Gastroesophageal sphincter (tissue), 4 donors: ENCODE data around the gene TNFRSF14. TPM values are rescaled to one million over a fixed set of nuclear protein-coding genes. Genes with fewer than 3 reads are reported as not detected.

Source experiments
- ATAC-seq: fragments of 150-250 bp; one replicate; pipeline ENCODE4 v1.9.1; 2016; ENCODE audit warnings: mild to moderate bottlenecking, moderate library complexity
- H3K27ac ChIP-seq, 4 donors: fragments of 200-600 bp; sonication (generic) in 3 of 4; 1 replicate in 3 of 4; 2 replicates in 1 of 4; pipeline ENCODE4 v1.5.1; 2016 to 2019
- H3K27me3 ChIP-seq: fragments of 200-600 bp; sonication (generic); one replicate; pipeline ENCODE4 v1.5.1; 2019
- H3K36me3 ChIP-seq, 2 donors: fragments of 200-600 bp; sonication (generic); one replicate each; pipeline ENCODE4 v1.5.1; 2019; ENCODE audit warnings: control low read depth in 1 of 2
- H3K4me1 ChIP-seq, 3 donors: fragments of 200-600 bp; sonication (generic); 1 replicate in 2 of 3; 2 replicates in 1 of 3; pipeline ENCODE4 v1.5.1; 2016 to 2019; ENCODE audit warnings: control low read depth in 2 of 3
- H3K4me3 ChIP-seq, 2 donors: fragments of 200-600 bp; sonication (generic); one replicate each; pipeline ENCODE4 v1.5.1; 2019; ENCODE audit warnings: mild to moderate bottlenecking in 1 of 2, moderate library complexity in 1 of 2
- H3K9me3 ChIP-seq, 3 donors: fragments of 200-600 bp; sonication (generic); one replicate each; pipeline ENCODE4 v1.5.1; 2017 to 2019; ENCODE audit warnings: control low read depth in 2 of 3
- EP300 ChIP-seq: sonication (generic); formaldehyde crosslinking; IDR thresholded peaks from one replicate; pipeline ENCODE4 v1.6.1; 2017; ENCODE audit warnings: antibody characterized with exemption, mild to moderate bottlenecking
- POLR2A ChIP-seq, 2 donors: fragments of 450-650 bp; IDR thresholded peaks; one replicate each; pipeline ENCODE4 v1.6.1; 2017; ENCODE audit warnings: antibody characterized with exemption in 2 of 2, mild to moderate bottlenecking in 2 of 2, moderate library complexity in 1 of 2
- POLR2AphosphoS5 ChIP-seq: sonication (generic); formaldehyde crosslinking; IDR thresholded peaks from one replicate; pipeline ENCODE4 v1.6.1; 2017; ENCODE audit warnings: antibody characterized with exemption
- WGBS, 2 donors: methylation state at CpG; one replicate each; pipeline ENCODE4 v1.1.5; 2018; ENCODE audit warnings: low coverage in 1 of 2; 5-methylcytosine and 5-hydroxymethylcytosine counted together
- total RNA-seq, 4 donors: library from RNA; depleted of rRNA; stranded (reverse); fragments of >200 nt; gene quantifications; one replicate each; pipeline ENCODE4 v1.1.0, GENCODE V29; 2016
- TF ChIP-seq, protein P1 (sequence below), 4 experiments: fragments of 200-600 bp in 2 of 4; fragments of 450-650 bp in 2 of 4; sonication (generic) in 1 of 4; IDR thresholded peaks; one replicate each; pipeline ENCODE4 v1.5.1; 2017 to 2019; ENCODE audit warnings: antibody characterized with exemption in 4 of 4, mild to moderate bottlenecking in 2 of 4, moderate library complexity in 2 of 4

Gene TNFRSF14
- total RNA-seq, 4 donors from 2014 or later = 23.0 to 81.6 (median 36.9) TPM

DNA sequence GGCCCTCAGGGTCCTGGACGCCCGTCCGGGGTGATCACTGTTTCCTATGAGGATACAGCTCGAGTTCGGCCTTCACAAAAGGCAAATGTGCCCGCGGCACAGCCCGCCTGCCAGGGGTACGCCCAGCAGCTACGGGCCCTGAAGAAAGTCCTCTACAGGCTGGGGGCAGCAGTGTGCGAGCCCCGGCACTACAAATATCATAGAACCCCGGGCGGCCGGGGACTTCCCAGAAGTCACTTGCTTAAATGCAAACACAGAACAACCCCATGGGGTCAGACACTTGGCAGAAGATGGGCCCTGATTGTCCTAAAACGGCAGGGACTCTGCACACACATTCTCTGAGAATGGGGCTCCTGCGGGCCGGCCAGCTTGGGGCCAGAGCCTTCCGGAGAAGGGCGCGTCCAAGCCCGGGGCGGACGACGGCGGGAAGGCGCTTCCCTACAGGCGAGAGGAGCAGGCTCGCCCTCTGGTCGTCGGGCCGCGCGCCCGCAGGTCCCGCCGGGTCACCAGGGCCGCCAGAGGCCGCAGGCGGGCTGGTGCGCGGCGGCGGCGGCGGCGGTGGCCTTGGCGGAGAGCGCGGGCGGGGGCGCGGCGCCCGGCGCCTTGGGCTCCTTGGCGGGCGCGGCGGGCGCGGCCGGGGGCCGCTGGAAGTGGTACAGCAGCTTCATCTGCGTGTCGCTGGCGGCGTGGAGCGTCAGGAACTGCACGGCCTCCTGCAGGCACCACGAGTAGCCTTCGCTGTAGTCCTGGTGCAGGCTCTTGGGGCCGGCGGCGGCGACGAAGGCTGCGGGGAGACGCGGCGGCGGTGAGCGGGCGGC lies 27.0 kb upstream of the TNFRSF14 start:
- Histone ChIP-seq H3K9me3 (no peaks in the 10 kb centered on the region), H3K27ac (peak overlapping the region in 2 of 4 donors; percentile 19 to 42), H3K4me3 (peak overlapping the region in 1 of 2 donors; percentile 44), H3K36me3 (no peaks in the 10 kb centered on the region), H3K4me1 (peaks cover 0 to 69% (median 37%) of the 10 kb centered on the region in 3 donors), H3K27me3 (peaks cover 71% of the 10 kb centered on the region)
- no CpG with 5 or more reads among the region's 84 CpGs for whole genome bisulfite sequencing, 2 donors
- no peak for ATAC-seq
- TF ChIP-seq POLR2A (IDR thresholded peaks at IDR 0.05) (no peak), EP300 (no peak), POLR2AphosphoS5 (no peak)
- TF ChIP-seq, protein P1, sequence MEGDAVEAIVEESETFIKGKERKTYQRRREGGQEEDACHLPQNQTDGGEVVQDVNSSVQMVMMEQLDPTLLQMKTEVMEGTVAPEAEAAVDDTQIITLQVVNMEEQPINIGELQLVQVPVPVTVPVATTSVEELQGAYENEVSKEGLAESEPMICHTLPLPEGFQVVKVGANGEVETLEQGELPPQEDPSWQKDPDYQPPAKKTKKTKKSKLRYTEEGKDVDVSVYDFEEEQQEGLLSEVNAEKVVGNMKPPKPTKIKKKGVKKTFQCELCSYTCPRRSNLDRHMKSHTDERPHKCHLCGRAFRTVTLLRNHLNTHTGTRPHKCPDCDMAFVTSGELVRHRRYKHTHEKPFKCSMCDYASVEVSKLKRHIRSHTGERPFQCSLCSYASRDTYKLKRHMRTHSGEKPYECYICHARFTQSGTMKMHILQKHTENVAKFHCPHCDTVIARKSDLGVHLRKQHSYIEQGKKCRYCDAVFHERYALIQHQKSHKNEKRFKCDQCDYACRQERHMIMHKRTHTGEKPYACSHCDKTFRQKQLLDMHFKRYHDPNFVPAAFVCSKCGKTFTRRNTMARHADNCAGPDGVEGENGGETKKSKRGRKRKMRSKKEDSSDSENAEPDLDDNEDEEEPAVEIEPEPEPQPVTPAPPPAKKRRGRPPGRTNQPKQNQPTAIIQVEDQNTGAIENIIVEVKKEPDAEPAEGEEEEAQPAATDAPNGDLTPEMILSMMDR (IDR thresholded peaks at IDR 0.05) = no peak

DNA sequence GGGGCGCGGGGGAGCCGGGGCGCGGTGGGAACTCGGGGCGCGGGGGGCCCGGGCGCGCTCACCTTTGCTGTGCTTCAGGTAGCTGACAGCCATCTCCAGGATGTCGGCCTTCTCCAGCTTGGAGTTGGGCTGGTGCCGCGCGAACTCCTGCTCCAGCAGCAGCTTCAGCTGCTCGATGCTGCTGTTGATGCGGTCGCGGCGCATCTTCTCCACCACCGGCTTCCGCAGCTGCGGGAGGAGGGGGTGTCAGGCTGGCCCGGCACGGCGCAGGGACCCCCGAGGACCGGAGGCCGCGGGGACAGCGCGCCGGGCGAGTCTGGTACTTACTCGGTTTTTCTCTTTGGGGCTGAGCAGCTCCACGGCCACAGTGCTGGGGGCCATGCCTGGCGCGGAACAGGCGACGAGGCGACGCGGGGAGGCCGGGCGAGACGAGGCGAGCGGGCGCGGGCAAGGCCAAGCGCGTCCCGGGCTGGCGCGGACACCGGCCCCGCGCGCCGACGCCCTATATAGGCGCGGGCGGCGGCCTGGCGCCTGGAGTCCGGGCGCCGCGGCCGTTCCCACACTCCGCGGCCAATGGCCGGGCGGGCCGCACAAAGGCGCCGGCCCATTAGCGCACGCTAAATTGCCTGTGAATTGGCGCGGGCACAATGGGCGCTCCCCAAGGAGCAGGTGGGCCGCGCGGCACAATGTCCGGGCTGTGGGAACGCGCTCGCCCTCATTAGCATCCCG lies 26.2 kb upstream of the TNFRSF14 start, which contains the start of gene HES5:
Gene HES5, minus strand, starts transcription at position 480 of the 729 bp plus-strand sequence. Its CDS starts 99 bp downstream, at position 381.
- Histone ChIP-seq H3K27me3 (peaks cover 79% of the 10 kb centered on the region), H3K4me1 (peaks cover 0 to 61% (median 30%) of the 10 kb centered on the region in 3 donors), H3K4me3 (peak within 1 kb of the TSS in 1 of 2 donors; percentile 44), H3K9me3 (no peaks in the 10 kb centered on the region), H3K36me3 (no peaks in the 10 kb centered on the region), H3K27ac (peak within 1 kb of the TSS in 2 of 4 donors; percentile 19 to 42)
- no peak for ATAC-seq
- WGBS, 2 donors = no CpG with 5 or more reads among the region's 91 CpGs
- no peak for TF ChIP-seq POLR2A (IDR thresholded peaks at IDR 0.05)
- TF ChIP-seq POLR2AphosphoS5 = no peak
- TF ChIP-seq EP300 = no peak
- TF ChIP-seq, protein P1 (IDR thresholded peaks at IDR 0.05) = no peak

DNA sequence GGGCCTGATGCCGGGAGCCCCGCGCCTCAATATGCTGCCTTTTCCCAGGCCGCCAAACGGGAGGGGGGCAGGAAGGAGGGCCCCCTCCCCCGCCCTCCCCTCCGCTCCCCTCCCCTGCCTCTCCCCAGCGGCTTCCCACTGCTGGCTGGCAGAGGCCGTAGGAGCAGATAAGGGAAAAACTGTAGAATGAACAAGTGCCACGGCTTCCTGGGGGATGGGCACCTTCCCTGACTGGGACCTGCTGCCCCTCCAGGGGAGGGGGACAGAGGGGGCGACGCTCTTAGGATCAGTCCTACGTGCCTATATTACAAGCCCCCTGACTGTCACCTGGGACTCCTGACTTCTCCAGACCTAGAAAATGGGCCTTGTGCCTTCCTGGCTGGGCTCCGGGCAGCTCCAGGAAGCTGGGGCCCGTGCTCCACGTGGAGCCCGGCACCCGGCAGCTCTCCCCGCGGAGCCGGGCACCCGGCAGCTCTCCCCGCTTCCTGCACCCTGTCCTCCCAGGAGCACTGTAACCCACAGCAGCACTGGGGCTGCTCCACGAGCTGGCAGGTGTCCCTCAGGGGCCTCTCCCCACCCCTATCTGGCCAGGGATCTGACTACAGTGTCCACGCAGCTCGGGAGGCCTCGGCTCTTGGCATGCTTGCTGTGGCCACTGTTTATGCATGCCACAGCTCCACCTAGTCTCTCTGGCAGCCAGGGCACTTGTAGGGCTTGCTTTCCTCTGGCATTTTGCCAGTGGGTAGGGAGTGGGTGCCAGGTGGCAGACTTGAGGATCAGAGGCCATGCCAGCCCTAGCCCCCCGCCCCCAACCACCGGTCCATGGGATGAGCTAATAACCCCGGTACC lies 25.4 kb upstream of the TNFRSF14 start:
- H3K27ac ChIP-seq = peak overlapping the region in 1 of 4 donors; percentile 42
- no peaks in the 10 kb centered on the region for H3K9me3 ChIP-seq
- peaks cover 86% of the 10 kb centered on the region for H3K27me3 ChIP-seq
- H3K4me3 ChIP-seq = peak overlapping the region in 1 of 2 donors; percentile 44
- WGBS, 2 donors = 7% methylated on average over 3 of the region's 30 CpGs; no CpG with 5 or more reads in 1 of the 2 donors
- TF ChIP-seq POLR2AphosphoS5 = no peak
- TF ChIP-seq, protein P1 (IDR thresholded peaks at IDR 0.05) = no peak
- no peak for TF ChIP-seq POLR2A (IDR thresholded peaks at IDR 0.05)
- TF ChIP-seq EP300 = no peak
- H3K36me3 ChIP-seq = no peaks in the 10 kb centered on the region
- H3K4me1 ChIP-seq = peaks cover 0 to 53% (median 25%) of the 10 kb centered on the region in 3 donors
- no peak for ATAC-seq

DNA sequence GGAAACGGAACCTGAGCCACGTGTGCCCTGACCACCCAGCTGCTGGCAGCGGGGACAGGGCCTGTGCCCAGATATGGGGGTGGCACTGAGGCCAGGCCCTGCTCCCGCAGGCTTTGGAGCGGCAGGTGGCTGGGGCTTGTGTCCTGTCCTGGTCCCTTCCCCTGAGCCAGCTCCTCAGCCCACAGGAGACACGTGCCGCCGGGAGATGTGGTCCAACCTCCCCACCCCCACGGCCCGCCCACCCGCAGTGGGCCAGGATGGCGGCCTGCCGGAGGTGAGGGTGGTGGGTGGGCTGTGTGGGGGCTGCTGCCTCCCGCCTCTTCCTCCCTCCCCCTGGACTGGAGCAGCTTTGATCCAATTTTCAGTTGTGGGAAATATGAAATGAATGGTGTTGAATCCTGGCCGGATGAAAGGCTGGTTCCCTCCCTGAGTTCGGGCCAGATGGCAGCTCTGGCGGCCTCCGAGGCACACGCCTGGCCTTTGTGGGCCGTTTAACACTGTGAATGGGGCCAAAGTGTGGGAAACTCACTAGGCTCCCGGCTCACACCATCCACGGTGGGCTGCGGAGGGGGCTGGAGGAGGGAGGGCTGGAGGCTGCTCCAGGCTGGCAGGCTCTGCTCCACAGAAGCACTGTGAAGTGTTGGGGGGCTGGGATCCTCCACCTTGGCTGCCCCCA lies 23.5 kb upstream of the TNFRSF14 start:
- no peaks in the 10 kb centered on the region for H3K9me3 ChIP-seq
- no peaks in the 10 kb centered on the region for H3K36me3 ChIP-seq
- peaks cover 0 to 40% (median 19%) of the 10 kb centered on the region in 3 donors for H3K4me1 ChIP-seq
- 49 to 100% methylated on average over 1 to 6 of the region's 23 CpGs for WGBS, 2 donors
- TF ChIP-seq POLR2A (IDR thresholded peaks at IDR 0.05) (no peak), POLR2AphosphoS5 (no peak), EP300 (no peak)
- TF ChIP-seq, protein P1 (IDR thresholded peaks at IDR 0.05) = no peak
- H3K4me3 ChIP-seq = no peak overlapping the region
- no peak overlapping the region for H3K27ac ChIP-seq
- ATAC-seq = no peak
- peaks cover 100% of the 10 kb centered on the region for H3K27me3 ChIP-seq
